ENCODE measurements around the gene PIGQ.

Gene PIGQ

DNA sequence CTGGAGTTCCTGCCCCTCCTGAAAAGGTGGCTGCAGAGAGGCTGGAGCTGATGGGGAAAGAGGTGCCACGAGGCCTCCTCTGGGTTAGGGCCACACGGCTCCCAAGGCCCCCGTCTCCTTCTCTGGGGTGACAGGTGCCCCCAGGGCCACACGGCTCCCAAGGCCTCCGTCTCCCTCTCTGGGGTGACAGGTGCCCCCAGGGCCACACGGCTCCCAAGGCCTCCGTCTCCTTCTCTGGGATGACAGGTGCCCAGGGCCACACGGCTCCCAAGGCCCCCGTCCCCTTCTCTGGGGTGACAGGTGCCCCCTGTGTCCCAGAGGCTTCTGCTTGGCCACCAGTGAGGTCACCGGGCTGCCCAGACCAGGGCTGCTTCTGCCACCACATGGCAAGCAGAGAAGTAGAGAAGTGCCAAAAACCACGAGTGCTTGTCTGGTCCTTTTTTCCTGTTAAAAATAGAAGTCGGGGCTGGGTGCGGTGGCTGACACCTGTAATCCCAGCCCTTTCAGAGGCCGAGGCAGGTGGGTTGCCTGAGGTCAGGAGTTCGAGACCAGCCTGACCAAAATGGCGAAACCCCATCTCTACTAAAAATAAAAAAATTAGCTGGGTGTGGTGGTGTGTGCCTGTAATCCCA is 38.2 kb upstream of the PIGQ start:
- peaks cover 0 to 32% (median 0%) of the 10 kb centered on the region in 3 donors for H3K36me3 ChIP-seq
- intact Hi-C loops (cut with DNase I; ENCODE audit: low total_unique reads): no loop called here
- peaks cover 0 to 36% (median 20%) of the 10 kb centered on the region in 4 donors for H3K4me1 ChIP-seq
- H3K4me3 ChIP-seq: no peak overlapping the region
- TF ChIP-seq, protein P1, sequence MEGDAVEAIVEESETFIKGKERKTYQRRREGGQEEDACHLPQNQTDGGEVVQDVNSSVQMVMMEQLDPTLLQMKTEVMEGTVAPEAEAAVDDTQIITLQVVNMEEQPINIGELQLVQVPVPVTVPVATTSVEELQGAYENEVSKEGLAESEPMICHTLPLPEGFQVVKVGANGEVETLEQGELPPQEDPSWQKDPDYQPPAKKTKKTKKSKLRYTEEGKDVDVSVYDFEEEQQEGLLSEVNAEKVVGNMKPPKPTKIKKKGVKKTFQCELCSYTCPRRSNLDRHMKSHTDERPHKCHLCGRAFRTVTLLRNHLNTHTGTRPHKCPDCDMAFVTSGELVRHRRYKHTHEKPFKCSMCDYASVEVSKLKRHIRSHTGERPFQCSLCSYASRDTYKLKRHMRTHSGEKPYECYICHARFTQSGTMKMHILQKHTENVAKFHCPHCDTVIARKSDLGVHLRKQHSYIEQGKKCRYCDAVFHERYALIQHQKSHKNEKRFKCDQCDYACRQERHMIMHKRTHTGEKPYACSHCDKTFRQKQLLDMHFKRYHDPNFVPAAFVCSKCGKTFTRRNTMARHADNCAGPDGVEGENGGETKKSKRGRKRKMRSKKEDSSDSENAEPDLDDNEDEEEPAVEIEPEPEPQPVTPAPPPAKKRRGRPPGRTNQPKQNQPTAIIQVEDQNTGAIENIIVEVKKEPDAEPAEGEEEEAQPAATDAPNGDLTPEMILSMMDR (IDR thresholded peaks at IDR 0.05): no peak
- H3K9me3 ChIP-seq: no peaks in the 10 kb centered on the region
- no peak overlapping the region for H3K27ac ChIP-seq
- no peaks in the 10 kb centered on the region for H3K27me3 ChIP-seq
- DNase-seq: no peak

DNA sequence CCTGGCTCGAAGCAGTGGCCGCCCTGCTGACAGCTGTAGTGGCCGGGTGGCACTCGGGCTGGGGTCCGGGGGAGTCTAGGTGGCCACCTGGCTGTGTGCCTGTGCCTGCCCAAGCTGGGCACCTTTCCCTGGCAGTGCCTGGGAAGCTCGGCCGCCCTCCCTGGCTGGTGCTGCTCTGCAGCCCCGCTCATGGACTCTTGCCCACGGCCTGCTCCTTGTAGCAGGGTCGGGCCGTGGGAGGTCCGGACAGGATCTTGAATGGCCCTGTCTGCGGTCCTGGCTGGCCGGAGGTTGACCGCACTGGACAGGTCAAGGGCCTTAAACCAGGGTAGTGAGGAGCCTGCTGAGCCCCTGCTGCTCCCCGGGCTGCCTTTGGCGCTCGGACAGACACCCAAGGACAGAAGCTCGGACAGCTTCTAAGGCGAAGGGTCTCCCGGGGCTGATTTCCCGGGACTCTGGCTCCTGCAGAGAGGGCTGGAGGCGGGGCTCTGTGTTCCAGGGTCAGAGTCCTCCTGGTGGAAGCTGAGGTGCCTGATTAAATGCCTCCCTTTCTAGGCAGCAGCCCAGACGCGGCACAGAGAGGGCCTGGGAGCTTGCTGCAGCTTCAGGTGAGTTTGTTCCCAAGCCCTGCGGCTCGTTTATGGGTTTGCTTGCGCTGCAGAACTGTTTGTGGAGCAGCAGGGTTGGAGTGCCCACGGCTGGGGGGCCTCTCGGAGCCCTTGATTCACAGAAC is 36.2 kb upstream of the PIGQ start:
- Histone ChIP-seq H3K36me3 (peaks cover 0 to 51% (median 5%) of the 10 kb centered on the region in 3 donors), H3K4me1 (peaks cover 0 to 28% (median 14%) of the 10 kb centered on the region in 4 donors), H3K4me3 (no peak overlapping the region), H3K9me3 (no peaks in the 10 kb centered on the region), H3K27me3 (no peaks in the 10 kb centered on the region), H3K27ac (no peak overlapping the region)
- no peak for DNase-seq
- TF ChIP-seq, protein P1 (IDR thresholded peaks at IDR 0.05): no peak
- intact Hi-C loops (cut with DNase I; ENCODE audit: low total_unique reads): no loop called here

DNA sequence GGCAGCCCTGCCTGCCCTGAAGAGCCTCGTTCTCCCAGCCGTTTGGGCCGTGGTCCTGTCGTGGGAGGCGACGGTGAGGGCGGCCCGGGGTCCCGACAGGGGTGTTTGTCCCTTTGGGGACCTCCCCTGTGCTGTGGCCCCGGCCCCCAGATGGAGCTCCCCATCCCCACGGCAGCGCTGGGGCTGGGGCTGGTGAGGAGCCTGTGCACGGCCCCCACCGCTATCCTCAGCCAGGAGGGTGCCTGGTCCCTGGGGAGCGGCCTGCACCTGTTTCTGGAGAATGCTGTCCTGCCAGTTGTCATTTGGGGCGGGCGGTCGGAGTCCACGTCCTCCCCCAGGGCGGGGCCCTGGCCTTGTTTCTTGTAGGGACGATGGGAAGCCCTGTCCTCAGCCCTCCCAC is 35.6 kb upstream of the PIGQ start:
- Histone ChIP-seq H3K27ac (no peak overlapping the region), H3K9me3 (no peaks in the 10 kb centered on the region), H3K4me3 (no peak overlapping the region), H3K36me3 (peaks cover 0 to 53% (median 5%) of the 10 kb centered on the region in 3 donors), H3K27me3 (no peaks in the 10 kb centered on the region), H3K4me1 (peaks cover 0 to 22% (median 8%) of the 10 kb centered on the region in 4 donors)
- TF ChIP-seq, protein P1 (IDR thresholded peaks at IDR 0.05): no peak
- intact Hi-C loops (cut with DNase I; ENCODE audit: low total_unique reads): no loop called here
- DNase-seq: no peak

DNA sequence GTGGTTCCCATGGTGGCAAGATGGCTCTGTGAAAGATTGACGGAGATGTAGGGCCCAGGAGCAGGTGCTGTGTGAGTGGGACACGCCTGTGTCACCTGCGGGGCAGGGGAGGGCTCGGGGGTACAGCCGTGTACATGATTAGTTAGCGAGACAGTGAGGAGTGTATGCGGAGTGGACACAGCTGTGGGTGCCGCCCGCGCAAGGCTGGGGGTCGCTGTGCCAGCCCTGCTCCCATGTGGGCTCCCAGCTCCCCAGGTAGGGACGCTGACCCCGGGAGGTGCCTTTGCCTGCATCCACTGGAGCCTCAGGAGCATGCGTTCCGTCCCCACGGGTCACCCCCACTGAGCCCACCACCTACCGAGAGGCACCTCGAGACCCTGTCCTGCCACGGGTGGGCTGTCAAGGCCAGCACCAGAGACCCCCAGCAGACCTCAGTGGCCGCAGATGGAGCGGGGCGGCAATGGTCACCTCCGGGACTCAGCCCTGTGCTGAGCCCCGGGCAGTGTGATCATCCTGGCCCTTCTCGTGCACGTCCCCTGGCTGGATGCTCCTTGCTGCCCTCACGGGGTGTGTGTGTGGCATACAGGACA is 34.8 kb upstream of the PIGQ start:
- intact Hi-C loops (cut with DNase I; ENCODE audit: low total_unique reads): no loop called here
- H3K4me1 ChIP-seq: peaks cover 0 to 14% (median 1%) of the 10 kb centered on the region in 4 donors

More for the DNA sequence above, 34.8 kb upstream of the PIGQ start:
- H3K4me3 ChIP-seq: no peak overlapping the region
- peaks cover 0 to 49% (median 5%) of the 10 kb centered on the region in 3 donors for H3K36me3 ChIP-seq
- H3K27ac ChIP-seq: no peak overlapping the region
- no peaks in the 10 kb centered on the region for H3K9me3 ChIP-seq
- no peaks in the 10 kb centered on the region for H3K27me3 ChIP-seq
- TF ChIP-seq, protein P1 (IDR thresholded peaks at IDR 0.05): no peak
- no peak for DNase-seq
